H1 (cell line): ENCODE data around the gene HLA-DQA2. TPM values are rescaled to one million over a fixed set of nuclear protein-coding genes. Genes with fewer than 3 reads are reported as not detected.

Source experiments
- EGR1 ChIP-seq: IDR thresholded peaks from 2 replicates; pipeline ENCODE4 v1.6.1; 2011; ENCODE audit warnings: low read depth, low read length, borderline replicate concordance
- KDM4A ChIP-seq: IDR thresholded peaks from one replicate; pipeline ENCODE4 v1.7.1; 2012; ENCODE audit warnings: low read depth, mild to moderate bottlenecking, moderate library complexity, low read length, inconsistent platforms; ENCODE audit not compliant: severe bottlenecking
- POU5F1 ChIP-seq: IDR thresholded peaks from 2 replicates; pipeline ENCODE4 v1.6.1; 2011; ENCODE audit warnings: low read depth, mild to moderate bottlenecking, low read length, moderate library complexity
- SUZ12 ChIP-seq: fragments of 200-600 bp; sonication (generic); IDR thresholded peaks from 2 replicates; pipeline ENCODE4 v1.6.1; 2012; ENCODE audit warnings: mild to moderate bottlenecking, inconsistent platforms, low read length, moderate library complexity, mixed read lengths
- polyA plus RNA-seq, 7 experiments: library from polyadenylated mRNA; depleted of rRNA in 3 of 7; stranded (reverse) in 5 of 7; unstranded in 2 of 7; fragments of >200 nt in 5 of 7; fragments of 200-250 nt in 2 of 7; gene quantifications; 1 replicate in 5 of 7; 2 replicates in 1 of 7; 4 replicates in 1 of 7; pipeline versions ENCODE4 v1.2.1 to v1.2.3, GENCODE V29; 2011 to 2013; ENCODE audit warnings: missing spikeins in 2 of 7, mixed read lengths in 2 of 7
- total RNA-seq: library from RNA; stranded (reverse); fragmentation: NEBNext Ultra II Directional; extraction: Animal tissue kit (Norgen Biotek cat#: 25700); gene quantifications from 2 replicates; pipeline ENCODE4 v1.2.1, GENCODE V29; 2021
- TF ChIP-seq, protein P1 (sequence below): fragments of 300-600 bp; sonication (generic); IDR thresholded peaks from 2 replicates; pipeline ENCODE4 v1.7.1; 2012; ENCODE audit warnings: low read length, moderate library complexity, mild to moderate bottlenecking, inconsistent platforms; ENCODE audit not compliant: insufficient replicate concordance
- TF ChIP-seq, protein P2 (sequence below): IDR thresholded peaks from 2 replicates; pipeline ENCODE4 v1.6.1; 2012; ENCODE audit warnings: inconsistent platforms

The HLA-DQA2 gene
- total and polyA plus RNA-seq, 2 of the 8 experiments (the other 6 are each of a cell fraction or from before 2014, with no cell fraction given), result not detected

DNA sequence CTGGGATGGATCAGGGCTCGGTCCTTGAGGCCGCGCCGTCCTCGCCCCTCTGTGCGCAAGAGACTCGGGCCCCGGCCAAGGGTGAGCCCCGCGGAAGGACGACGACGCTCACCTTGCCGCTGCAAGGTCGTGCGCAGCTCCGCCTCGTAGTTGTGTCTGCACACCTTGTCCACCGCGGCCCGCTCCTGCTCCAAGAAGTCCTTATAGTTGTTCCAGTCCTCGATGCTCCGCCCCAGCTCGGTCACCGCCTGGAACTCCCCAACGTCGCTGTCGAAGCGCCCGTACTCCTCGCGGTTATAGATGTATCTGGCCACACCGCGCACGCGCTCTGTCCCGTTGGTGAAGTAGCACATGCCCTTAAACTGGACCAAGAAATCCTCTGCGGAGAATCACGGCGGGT lies 20.4 kb downstream of the HLA-DQA2 start (continued):
- TF ChIP-seq, protein P1, sequence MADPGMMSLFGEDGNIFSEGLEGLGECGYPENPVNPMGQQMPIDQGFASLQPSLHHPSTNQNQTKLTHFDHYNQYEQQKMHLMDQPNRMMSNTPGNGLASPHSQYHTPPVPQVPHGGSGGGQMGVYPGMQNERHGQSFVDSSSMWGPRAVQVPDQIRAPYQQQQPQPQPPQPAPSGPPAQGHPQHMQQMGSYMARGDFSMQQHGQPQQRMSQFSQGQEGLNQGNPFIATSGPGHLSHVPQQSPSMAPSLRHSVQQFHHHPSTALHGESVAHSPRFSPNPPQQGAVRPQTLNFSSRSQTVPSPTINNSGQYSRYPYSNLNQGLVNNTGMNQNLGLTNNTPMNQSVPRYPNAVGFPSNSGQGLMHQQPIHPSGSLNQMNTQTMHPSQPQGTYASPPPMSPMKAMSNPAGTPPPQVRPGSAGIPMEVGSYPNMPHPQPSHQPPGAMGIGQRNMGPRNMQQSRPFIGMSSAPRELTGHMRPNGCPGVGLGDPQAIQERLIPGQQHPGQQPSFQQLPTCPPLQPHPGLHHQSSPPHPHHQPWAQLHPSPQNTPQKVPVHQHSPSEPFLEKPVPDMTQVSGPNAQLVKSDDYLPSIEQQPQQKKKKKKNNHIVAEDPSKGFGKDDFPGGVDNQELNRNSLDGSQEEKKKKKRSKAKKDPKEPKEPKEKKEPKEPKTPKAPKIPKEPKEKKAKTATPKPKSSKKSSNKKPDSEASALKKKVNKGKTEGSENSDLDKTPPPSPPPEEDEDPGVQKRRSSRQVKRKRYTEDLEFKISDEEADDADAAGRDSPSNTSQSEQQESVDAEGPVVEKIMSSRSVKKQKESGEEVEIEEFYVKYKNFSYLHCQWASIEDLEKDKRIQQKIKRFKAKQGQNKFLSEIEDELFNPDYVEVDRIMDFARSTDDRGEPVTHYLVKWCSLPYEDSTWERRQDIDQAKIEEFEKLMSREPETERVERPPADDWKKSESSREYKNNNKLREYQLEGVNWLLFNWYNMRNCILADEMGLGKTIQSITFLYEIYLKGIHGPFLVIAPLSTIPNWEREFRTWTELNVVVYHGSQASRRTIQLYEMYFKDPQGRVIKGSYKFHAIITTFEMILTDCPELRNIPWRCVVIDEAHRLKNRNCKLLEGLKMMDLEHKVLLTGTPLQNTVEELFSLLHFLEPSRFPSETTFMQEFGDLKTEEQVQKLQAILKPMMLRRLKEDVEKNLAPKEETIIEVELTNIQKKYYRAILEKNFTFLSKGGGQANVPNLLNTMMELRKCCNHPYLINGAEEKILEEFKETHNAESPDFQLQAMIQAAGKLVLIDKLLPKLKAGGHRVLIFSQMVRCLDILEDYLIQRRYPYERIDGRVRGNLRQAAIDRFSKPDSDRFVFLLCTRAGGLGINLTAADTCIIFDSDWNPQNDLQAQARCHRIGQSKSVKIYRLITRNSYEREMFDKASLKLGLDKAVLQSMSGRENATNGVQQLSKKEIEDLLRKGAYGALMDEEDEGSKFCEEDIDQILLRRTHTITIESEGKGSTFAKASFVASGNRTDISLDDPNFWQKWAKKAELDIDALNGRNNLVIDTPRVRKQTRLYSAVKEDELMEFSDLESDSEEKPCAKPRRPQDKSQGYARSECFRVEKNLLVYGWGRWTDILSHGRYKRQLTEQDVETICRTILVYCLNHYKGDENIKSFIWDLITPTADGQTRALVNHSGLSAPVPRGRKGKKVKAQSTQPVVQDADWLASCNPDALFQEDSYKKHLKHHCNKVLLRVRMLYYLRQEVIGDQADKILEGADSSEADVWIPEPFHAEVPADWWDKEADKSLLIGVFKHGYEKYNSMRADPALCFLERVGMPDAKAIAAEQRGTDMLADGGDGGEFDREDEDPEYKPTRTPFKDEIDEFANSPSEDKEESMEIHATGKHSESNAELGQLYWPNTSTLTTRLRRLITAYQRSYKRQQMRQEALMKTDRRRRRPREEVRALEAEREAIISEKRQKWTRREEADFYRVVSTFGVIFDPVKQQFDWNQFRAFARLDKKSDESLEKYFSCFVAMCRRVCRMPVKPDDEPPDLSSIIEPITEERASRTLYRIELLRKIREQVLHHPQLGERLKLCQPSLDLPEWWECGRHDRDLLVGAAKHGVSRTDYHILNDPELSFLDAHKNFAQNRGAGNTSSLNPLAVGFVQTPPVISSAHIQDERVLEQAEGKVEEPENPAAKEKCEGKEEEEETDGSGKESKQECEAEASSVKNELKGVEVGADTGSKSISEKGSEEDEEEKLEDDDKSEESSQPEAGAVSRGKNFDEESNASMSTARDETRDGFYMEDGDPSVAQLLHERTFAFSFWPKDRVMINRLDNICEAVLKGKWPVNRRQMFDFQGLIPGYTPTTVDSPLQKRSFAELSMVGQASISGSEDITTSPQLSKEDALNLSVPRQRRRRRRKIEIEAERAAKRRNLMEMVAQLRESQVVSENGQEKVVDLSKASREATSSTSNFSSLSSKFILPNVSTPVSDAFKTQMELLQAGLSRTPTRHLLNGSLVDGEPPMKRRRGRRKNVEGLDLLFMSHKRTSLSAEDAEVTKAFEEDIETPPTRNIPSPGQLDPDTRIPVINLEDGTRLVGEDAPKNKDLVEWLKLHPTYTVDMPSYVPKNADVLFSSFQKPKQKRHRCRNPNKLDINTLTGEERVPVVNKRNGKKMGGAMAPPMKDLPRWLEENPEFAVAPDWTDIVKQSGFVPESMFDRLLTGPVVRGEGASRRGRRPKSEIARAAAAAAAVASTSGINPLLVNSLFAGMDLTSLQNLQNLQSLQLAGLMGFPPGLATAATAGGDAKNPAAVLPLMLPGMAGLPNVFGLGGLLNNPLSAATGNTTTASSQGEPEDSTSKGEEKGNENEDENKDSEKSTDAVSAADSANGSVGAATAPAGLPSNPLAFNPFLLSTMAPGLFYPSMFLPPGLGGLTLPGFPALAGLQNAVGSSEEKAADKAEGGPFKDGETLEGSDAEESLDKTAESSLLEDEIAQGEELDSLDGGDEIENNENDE, result no peak
- no peak for TF ChIP-seq KDM4A
- TF ChIP-seq, protein P2, sequence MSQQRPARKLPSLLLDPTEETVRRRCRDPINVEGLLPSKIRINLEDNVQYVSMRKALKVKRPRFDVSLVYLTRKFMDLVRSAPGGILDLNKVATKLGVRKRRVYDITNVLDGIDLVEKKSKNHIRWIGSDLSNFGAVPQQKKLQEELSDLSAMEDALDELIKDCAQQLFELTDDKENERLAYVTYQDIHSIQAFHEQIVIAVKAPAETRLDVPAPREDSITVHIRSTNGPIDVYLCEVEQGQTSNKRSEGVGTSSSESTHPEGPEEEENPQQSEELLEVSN, result 0 out of 2 replicates have a peak, but pooled peaks have one; percentile 9
- no peak for TF ChIP-seq EGR1
- TF ChIP-seq SUZ12, result no peak
- no peak for TF ChIP-seq POU5F1
